Measurements from ENCODE around the gene SLFN12L.

GRCh38 chr17:35515027-35515426, 22.5 kb downstream of the SLFN12L start:
- TF ChIP-seq RB1 (IDR thresholded peaks at IDR 0.05; ENCODE audit: low read depth), result no peak
- TF ChIP-seq HMG20A (CRISPR knock-in tag; conservative IDR thresholded peaks at IDR 0.05), result no peak
- no peak for TF ChIP-seq TCF7L2 (IDR thresholded peaks at IDR 0.05; ENCODE audit: low read depth, low read length)
- no peak for TF ChIP-seq ETV5 (CRISPR knock-in tag; IDR thresholded peaks at IDR 0.05; ENCODE audit: low read depth)
- TF ChIP-seq NR4A1 (CRISPR knock-in tag; IDR thresholded peaks at IDR 0.05), result no peak
- no peak for TF ChIP-seq NR4A1 (tag; IDR thresholded peaks at IDR 0.05)
- TF ChIP-seq, protein P1, sequence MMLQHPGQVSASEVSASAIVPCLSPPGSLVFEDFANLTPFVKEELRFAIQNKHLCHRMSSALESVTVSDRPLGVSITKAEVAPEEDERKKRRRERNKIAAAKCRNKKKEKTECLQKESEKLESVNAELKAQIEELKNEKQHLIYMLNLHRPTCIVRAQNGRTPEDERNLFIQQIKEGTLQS (IDR thresholded peaks at IDR 0.05), result no peak
- TF ChIP-seq, protein P1 (CRISPR knock-in tag; conservative IDR thresholded peaks at IDR 0.05), result no peak
- no peak for TF ChIP-seq HDGF (IDR thresholded peaks at IDR 0.05)
- no peak for TF ChIP-seq MYBL2 (IDR thresholded peaks at IDR 0.05; ENCODE audit: low read depth)
- no peak for TF ChIP-seq MYBL2 (CRISPR knock-in tag; IDR thresholded peaks at IDR 0.05; ENCODE audit: borderline replicate concordance)
- TF ChIP-seq, protein P2, sequence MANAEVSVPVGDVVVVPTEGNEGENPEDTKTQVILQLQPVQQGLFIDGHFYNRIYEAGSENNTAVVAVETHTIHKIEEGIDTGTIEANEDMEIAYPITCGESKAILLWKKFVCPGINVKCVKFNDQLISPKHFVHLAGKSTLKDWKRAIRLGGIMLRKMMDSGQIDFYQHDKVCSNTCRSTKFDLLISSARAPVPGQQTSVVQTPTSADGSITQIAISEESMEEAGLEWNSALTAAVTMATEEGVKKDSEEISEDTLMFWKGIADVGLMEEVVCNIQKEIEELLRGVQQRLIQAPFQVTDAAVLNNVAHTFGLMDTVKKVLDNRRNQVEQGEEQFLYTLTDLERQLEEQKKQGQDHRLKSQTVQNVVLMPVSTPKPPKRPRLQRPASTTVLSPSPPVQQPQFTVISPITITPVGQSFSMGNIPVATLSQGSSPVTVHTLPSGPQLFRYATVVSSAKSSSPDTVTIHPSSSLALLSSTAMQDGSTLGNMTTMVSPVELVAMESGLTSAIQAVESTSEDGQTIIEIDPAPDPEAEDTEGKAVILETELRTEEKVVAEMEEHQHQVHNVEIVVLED (CRISPR knock-in tag; IDR thresholded peaks at IDR 0.05), result no peak
- no peak for TF ChIP-seq SUPT5H (IDR thresholded peaks at IDR 0.05)
- TF ChIP-seq SIX5 (IDR thresholded peaks at IDR 0.05; ENCODE audit: borderline replicate concordance in 1 of 2, insufficient read depth in 1 of 2, low read depth in 1 of 2, low read length in 2 of 2), result no peak
- no peak for TF ChIP-seq KDM1A (IDR thresholded peaks at IDR 0.05)

Data from K562 (cell line).